Esophagus squamous epithelium (tissue), 5 donors: ENCODE results near the gene SIRPG. TPM values are rescaled to one million over a fixed set of nuclear protein-coding genes. Genes with fewer than 3 reads are reported as not detected.
"Not testable (repeated sequence)": the region's sequence is repeated elsewhere in the genome, so short reads cannot be mapped to it uniquely, and the experiment has no call there.

Experiments used
- DNase-seq: peaks from one replicate; lab custom pipeline; 2025; lab: John Stamatoyannopoulos, UW
- H3K27ac ChIP-seq, 4 donors: fragments of 200-600 bp; sonication (generic); one replicate each; pipeline ENCODE4 v1.5.1; 2016 to 2019; ENCODE audit warnings: mild to moderate bottlenecking in 1 of 4
- H3K27me3 ChIP-seq, 4 donors: fragments of 200-600 bp; sonication (generic); 1 replicate in 3 of 4; 2 replicates in 1 of 4; pipeline versions ENCODE4 v1.5.1 to v1.6.0; 2017 to 2021; ENCODE audit warnings: antibody characterized with exemption in 1 of 4
- H3K36me3 ChIP-seq, 3 donors: fragments of 200-600 bp; sonication (generic); one replicate each; pipeline ENCODE4 v1.5.1; 2016 to 2019
- H3K4me1 ChIP-seq, 3 donors: fragments of 200-600 bp; sonication (generic); one replicate each; pipeline ENCODE4 v1.5.1; 2017 to 2019
- H3K4me3 ChIP-seq, 4 donors: fragments of 200-600 bp; sonication (generic); 1 replicate in 3 of 4; 2 replicates in 1 of 4; pipeline ENCODE4 v1.5.1; 2016 to 2019; ENCODE audit warnings: mild to moderate bottlenecking in 2 of 4, moderate library complexity in 1 of 4
- H3K9me3 ChIP-seq, 3 donors: fragments of 200-600 bp; sonication (generic); one replicate each; pipeline ENCODE4 v1.5.1; 2016 to 2019
- POLR2A ChIP-seq, 4 donors: fragments of 450-650 bp; IDR thresholded peaks; one replicate each; pipeline ENCODE4 v1.6.1; 2017; ENCODE audit warnings: antibody characterized with exemption in 4 of 4, mild to moderate bottlenecking in 4 of 4, moderate library complexity in 3 of 4
- WGBS, 2 donors: methylation state at CpG; one replicate each; pipeline ENCODE4 v1.1.5; 2018; 5-methylcytosine and 5-hydroxymethylcytosine counted together
- intact Hi-C: fragments of 100-400 bp; cut with DNase I; formaldehyde crosslinking; loops from one replicate; pipeline ENCODE4 v1.15.0; 2022
- total RNA-seq, 4 donors: library from RNA; depleted of rRNA; stranded (reverse); fragments of >200 nt; gene quantifications; one replicate each; pipeline ENCODE4 v1.1.0, GENCODE V29; 2016
- TF ChIP-seq, protein P1 (sequence below), 6 experiments: fragments of 450-650 bp in 4 of 6; fragments of 200-600 bp in 2 of 6; sonication (generic) in 2 of 6; IDR thresholded peaks; one replicate each; pipeline ENCODE4 v1.5.1; 2016 to 2019; ENCODE audit warnings: antibody characterized with exemption in 6 of 6, mild to moderate bottlenecking in 4 of 6, moderate library complexity in 4 of 6
- donor health status: DM: yes; HTN: yes; CAD: no.

The SIRPG gene
- 1 to 10 TPM in 3 of 4 donors, not detected in 1; 1.1 to 1.7 (median 1.5) TPM for total RNA-seq

DNA sequence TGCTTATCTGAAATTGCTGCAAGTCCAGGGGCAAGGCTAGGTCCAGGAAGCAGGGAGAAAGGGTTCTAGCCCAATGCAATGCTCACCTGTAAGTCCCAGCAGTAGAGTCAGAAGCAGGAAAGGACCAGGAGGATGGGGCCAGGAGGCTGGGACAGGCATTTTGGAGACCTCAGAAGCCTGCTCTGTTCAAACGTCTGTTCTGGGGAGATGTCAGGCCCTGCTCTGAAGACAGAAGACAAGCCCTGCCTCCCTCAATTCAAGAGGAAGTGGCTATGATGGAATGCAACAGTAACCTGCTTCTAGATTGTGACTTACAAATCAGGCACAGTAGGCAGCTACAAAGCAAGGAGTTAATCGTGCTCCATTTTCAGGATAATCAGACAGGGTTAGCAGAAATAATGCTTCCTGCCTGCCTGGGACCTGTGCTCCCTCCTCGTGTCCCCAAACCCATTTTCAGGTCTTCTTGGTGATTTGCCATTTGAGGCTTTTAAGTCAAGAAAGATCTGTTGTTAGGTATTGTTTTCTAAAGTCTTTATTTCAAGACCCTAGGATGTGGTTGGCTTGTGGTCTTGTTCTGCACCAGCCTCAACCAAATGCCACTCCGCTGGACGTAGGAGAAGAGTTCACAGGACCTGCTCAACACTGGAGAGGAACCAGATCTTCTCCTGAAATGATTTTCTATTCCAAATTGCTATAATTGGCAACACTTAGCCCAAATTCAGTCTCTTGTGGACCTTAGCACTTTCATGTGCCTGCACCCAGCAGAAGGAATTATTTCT lies at the start of gene SIRPG:
Gene SIRPG (minus strand): TSS at position 224 of the 779 bp plus-strand sequence. CDS start 65 bp downstream, at position 159.
- Histone ChIP-seq H3K36me3 (no peaks in the 10 kb centered on the region), H3K9me3 (no peaks in the 10 kb centered on the region), H3K4me1 (no peaks in the 10 kb centered on the region), H3K4me3 (peak within 1 kb of the TSS in 2 of 4 donors; percentile 15 to 21), H3K27me3 (peaks cover 0 to 23% (median 0%) of the 10 kb centered on the region in 4 donors), H3K27ac (peak within 1 kb of the TSS in 2 of 4 donors; percentile 18 to 21)
- 55% methylated on average over 4 to 5 of the region's 5 CpGs for WGBS, 2 donors
- TF ChIP-seq, protein P1, sequence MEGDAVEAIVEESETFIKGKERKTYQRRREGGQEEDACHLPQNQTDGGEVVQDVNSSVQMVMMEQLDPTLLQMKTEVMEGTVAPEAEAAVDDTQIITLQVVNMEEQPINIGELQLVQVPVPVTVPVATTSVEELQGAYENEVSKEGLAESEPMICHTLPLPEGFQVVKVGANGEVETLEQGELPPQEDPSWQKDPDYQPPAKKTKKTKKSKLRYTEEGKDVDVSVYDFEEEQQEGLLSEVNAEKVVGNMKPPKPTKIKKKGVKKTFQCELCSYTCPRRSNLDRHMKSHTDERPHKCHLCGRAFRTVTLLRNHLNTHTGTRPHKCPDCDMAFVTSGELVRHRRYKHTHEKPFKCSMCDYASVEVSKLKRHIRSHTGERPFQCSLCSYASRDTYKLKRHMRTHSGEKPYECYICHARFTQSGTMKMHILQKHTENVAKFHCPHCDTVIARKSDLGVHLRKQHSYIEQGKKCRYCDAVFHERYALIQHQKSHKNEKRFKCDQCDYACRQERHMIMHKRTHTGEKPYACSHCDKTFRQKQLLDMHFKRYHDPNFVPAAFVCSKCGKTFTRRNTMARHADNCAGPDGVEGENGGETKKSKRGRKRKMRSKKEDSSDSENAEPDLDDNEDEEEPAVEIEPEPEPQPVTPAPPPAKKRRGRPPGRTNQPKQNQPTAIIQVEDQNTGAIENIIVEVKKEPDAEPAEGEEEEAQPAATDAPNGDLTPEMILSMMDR (IDR thresholded peaks at IDR 0.05): no peak
- peak in 1 of 4 donors; percentile 38 for TF ChIP-seq POLR2A (IDR thresholded peaks at IDR 0.05)
- no peak for DNase-seq
- intact Hi-C loops: no loop called here

DNA sequence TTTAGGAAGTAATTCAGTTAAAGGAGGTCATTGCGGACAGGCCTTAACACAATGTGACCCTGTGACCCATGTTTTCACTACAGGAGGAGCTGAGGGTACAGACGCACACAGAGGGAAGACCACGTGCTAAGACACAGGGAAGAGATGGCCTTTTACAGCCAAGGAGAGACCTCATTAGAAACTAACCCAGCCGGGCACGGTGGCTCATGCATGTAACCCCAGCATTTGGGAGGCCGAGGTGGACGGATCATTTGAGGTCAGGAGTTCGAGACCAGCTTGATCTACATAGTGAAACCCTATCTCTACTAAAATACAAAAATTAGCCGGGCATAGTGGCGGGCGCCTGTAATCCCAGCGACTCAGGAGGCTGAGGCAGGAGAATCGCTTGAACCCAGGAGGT lies 49.3 kb upstream of the SIRPG start:
- H3K36me3 ChIP-seq, H3K4me1 ChIP-seq, H3K4me3 ChIP-seq, H3K27ac ChIP-seq, intact Hi-C loops, H3K9me3 ChIP-seq, DNase-seq: not testable (repeated sequence)
- 62 to 80% methylated on average over 5 to 13 of the region's 13 CpGs for WGBS, 2 donors
- H3K27me3 ChIP-seq: peaks cover 0 to 69% (median 0%) of the 10 kb centered on the region in 4 donors

- Histone ChIP-seq H3K27ac (no peak overlapping the region), H3K4me3 (no peak overlapping the region), H3K9me3 (no peaks in the 10 kb centered on the region), H3K4me1 (no peaks in the 10 kb centered on the region), H3K27me3 (peaks cover 0 to 66% (median 0%) of the 10 kb centered on the region in 4 donors), H3K36me3 (no peaks in the 10 kb centered on the region)
- WGBS, 2 donors: 57 to 83% methylated on average over 1 of the region's 1 CpG
- DNase-seq: no peak
- intact Hi-C loops: no loop called here
- TF ChIP-seq, protein P1 (IDR thresholded peaks at IDR 0.05): no peak
- TF ChIP-seq POLR2A (IDR thresholded peaks at IDR 0.05): no peak
Observed at GRCh38 chr20:1706079-1706478, 48.5 kb upstream of the SIRPG start.

- intact Hi-C loops: no loop called here
- no peak overlapping the region for H3K4me3 ChIP-seq
- WGBS, 2 donors: 48 to 62% methylated on average over 2 of the region's 2 CpGs
Observed at GRCh38 chr20:1702855-1703254, 45.3 kb upstream of the SIRPG start.

DNA sequence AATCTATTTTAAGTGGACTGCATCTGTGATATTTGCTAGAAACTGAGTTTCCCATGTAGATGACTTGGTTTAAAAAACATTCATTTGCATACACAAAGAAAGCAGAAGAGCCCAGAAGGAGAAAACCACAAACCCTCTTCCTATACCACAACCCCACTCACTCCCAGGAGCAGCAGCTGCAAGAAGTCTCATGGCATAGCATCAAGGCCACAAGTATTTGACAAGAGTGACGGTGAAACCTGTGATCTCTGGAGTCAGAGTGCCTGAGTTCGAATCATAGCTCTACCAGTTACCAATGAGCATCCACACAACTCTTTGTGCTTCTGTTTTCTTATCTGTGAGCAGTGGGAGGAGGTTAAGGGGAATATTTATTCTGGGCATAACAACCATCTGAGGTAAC lies 44.7 kb upstream of the SIRPG start:
- intact Hi-C loops: no loop called here
- H3K9me3 ChIP-seq: no peaks in the 10 kb centered on the region
- no peaks in the 10 kb centered on the region for H3K36me3 ChIP-seq
- no peak overlapping the region for H3K4me3 ChIP-seq
- no peak overlapping the region for H3K27ac ChIP-seq
- H3K27me3 ChIP-seq: peaks cover 0 to 44% (median 0%) of the 10 kb centered on the region in 4 donors
- TF ChIP-seq POLR2A (IDR thresholded peaks at IDR 0.05): no peak
- H3K4me1 ChIP-seq: no peaks in the 10 kb centered on the region
- WGBS, 2 donors: 61 to 67% methylated on average over 2 of the region's 2 CpGs
- no peak for DNase-seq

More at GRCh38 chr20:1702855-1703254, 45.3 kb upstream of the SIRPG start:
- Histone ChIP-seq H3K4me1 (no peaks in the 10 kb centered on the region), H3K9me3 (no peaks in the 10 kb centered on the region), H3K27ac (no peak overlapping the region), H3K27me3 (peaks cover 0 to 50% (median 0%) of the 10 kb centered on the region in 4 donors), H3K36me3 (no peaks in the 10 kb centered on the region)
- TF ChIP-seq POLR2A (IDR thresholded peaks at IDR 0.05): no peak
- TF ChIP-seq, protein P1 (IDR thresholded peaks at IDR 0.05): no peak
- no peak for DNase-seq

- TF ChIP-seq POLR2A (IDR thresholded peaks at IDR 0.05): no peak
- TF ChIP-seq, protein P1 (IDR thresholded peaks at IDR 0.05): no peak
- intact Hi-C loops: no loop called here
- DNase-seq: no peak
- no peaks in the 10 kb centered on the region for H3K9me3 ChIP-seq
- H3K27me3 ChIP-seq: peaks cover 0 to 40% (median 0%) of the 10 kb centered on the region in 4 donors
- H3K36me3 ChIP-seq: no peaks in the 10 kb centered on the region
- 67 to 81% methylated on average over 1 of the region's 1 CpG for WGBS, 2 donors
- H3K4me1 ChIP-seq: no peaks in the 10 kb centered on the region
- no peak overlapping the region for H3K27ac ChIP-seq
- no peak overlapping the region for H3K4me3 ChIP-seq
Observed at GRCh38 chr20:1700990-1701389, 43.4 kb upstream of the SIRPG start.
